Ammon's horn (tissue), 1 donor: Measurements from ENCODE around the gene EFNA5.

Experiments used
- DNase-seq: peaks from one replicate; pipeline ENCODE4 v3.0.0-alpha.2; 2016; ENCODE audit warnings: low spot score

The EFNA5 gene

GRCh38 chr5:107544476-107544875, 126.3 kb downstream of the EFNA5 start:
- DNase-seq, result no peak

- DNase-seq, result no peak
Observed at GRCh38 chr5:107543868-107544267, 126.9 kb downstream of the EFNA5 start.

DNA sequence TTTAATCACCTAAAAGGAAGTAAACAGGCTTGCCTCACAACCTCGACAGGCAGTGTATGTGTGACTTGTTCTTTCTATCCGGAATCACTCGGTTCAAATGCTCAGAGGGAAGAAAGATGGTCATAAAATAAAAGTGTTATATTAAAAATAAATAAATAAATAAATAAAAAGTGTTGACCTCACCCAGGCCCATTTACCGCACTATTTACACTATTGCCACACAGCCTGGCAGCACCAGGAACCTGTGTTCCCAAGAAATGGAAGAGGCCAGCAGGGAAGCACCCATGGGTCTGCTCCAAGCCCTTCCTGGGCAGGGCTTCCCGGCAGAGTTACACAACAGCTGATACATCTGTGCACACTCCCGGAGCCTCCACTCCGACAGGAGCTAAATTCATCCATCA, 127.9 kb downstream of the EFNA5 start:
- no peak for DNase-seq

GRCh38 chr5:107542428-107542827, 128.3 kb downstream of the EFNA5 start:
- DNase-seq, result no peak

GRCh38 chr5:107541400-107541799, 129.3 kb downstream of the EFNA5 start:
- no peak for DNase-seq

GRCh38 chr5:107539726-107540330, 130.9 kb downstream of the EFNA5 start:
- no peak for DNase-seq

GRCh38 chr5:107538805-107539445, 131.8 kb downstream of the EFNA5 start:
- no peak for DNase-seq

DNA sequence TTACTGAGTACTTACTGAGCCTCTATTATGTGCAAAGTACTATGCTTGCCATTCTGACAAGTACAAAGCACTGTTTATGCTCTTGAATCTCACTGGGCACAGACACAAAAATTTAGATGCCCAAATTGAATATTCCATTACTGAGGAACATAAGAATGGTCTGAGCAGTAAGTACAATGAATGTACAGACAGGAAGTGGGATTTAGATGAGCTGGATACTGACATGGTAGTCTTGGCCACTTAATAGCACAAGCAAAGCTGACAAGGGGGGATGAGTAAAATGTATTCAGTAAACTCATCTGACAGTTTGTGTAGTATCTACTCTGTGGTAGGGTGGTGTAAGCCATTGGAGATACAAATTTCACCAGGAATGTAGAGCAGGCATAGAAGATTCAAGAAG, 132.4 kb downstream of the EFNA5 start:
- no peak for DNase-seq

DNA sequence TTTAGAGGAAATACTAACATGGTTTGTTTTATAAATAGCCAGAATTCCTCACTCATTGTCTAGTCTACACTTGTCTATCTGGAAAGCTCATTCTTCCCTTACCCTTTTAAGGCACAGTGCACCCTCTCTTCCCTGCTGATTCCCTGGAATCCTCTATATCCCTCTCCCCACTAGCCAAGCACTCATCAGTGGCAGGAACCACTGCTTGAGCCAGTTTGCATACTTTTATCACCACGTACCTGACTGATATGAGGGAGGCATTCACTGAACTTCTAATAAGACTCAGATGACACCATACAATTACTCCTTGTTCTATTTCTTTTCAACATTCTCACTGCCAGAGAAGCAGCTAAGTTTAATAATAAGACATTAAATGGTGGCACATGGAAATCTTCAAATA, 134.9 kb downstream of the EFNA5 start:
- DNase-seq, result no peak

- DNase-seq, result no peak
Observed at GRCh38 chr5:107533910-107534876, 136.5 kb downstream of the EFNA5 start.

GRCh38 chr5:107532916-107533315, 137.8 kb downstream of the EFNA5 start:
- DNase-seq, result no peak

DNA sequence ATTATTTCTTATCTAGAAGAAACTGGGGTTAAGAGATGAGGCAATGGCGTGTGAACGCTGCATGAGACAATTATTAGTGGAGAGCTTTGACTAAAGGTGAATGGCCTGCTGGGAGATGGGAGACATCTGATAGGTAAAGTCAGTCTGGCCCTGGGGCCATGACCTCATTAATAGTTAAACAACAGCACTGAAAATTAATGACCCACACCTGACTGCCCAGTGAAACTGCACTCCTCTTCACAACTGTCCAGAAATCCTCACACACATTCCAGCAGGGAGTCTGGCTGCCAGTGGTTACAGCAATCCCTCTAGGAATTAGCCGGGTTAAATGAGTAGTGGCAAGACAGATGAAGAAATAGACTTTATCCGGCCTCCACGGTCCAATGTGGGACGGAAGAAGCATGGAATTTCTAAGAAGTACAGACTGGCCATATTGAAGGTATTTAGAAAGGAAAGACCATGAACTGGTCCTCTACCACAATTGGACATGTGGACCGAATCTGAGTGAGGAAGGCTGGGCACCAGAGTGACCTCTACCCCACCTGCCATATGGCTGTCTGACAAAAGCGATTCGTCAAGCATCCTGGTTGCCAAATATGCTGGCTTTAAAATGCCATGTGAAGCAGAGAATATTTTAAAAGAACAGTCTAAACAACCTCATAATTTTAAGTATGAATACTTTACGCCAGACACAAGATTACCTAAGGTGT, 138.4 kb downstream of the EFNA5 start:
- DNase-seq, result no peak

GRCh38 chr5:107531308-107531707, 139.4 kb downstream of the EFNA5 start:
- no peak for DNase-seq

- no peak for DNase-seq
Observed at GRCh38 chr5:107529618-107530017, 141.1 kb downstream of the EFNA5 start.

DNA sequence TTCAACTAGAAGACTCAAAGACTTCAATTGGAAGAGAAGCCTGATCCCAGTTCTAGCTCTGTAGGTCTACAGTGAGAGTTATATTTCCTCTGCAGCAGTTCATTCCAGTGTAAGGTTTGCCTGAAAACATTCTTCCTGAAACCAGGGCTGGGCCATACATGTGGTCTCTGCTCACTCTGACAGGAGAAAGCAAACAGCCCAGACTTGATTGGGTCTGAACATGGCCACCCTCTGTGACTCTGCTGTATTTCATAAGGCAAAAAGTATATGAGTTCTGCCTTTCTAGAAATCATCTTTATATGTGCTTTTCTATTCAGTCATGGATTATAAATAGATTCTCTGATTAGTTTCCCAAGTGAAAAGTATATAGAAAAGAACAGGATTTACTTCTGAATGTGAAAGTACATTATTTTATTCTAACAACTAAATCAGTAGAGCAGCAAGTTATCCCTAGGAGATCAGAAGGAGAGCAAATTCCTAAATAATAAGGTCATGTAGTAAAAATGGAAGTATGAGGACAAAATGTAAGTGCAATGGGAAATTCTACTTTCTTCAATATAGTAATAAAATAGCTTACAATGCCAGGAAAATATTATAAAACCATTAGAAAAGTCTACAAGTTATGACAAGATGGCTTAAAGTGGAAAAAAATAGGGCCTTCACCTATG, 144.3 kb downstream of the EFNA5 start:
- DNase-seq, result no peak

- DNase-seq, result no peak
Observed at GRCh38 chr5:107524111-107524510, 146.6 kb downstream of the EFNA5 start.

GRCh38 chr5:107523029-107523680, 147.6 kb downstream of the EFNA5 start:
- DNase-seq, result no peak

DNA sequence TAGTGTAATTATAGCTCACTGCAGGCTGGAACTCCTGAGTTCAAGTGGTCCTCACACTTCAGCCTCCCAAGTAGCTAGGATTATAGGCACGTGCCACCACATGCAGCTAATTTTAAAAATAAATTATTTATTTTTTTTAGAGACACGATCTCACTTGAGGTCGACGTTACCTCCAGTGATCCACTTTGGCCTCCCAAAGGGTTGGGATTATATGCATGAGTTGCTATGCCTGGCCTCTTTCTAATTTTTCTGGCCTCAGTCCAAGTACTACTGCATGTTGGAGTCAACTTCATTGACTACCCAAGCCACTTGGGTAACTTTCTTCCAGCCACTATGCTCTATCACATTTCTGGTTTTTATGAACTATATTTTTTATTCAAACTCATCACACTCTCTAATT, 148.3 kb downstream of the EFNA5 start:
- no peak for DNase-seq

DNA sequence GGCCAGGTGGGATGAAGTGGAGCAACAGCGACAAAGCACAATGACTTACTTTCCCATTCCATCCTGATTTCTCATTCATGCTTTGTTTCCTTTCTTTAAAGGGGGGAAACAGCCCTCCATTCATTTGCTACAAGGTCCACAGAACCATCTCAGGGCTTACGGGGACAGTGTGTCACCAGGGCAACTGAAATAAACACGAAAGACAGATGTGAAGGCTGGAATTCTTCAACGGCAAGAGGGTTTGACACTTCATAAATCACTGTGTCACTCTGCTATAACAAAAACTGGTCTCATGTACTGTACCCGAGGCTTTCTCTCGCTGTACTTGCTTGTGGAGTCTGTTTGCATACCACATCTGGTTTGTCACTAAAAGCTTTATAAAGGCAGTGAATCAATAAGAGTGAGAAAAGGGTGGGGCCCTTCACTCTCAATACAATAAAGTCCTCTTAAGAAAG, 150.8 kb downstream of the EFNA5 start:
- no peak for DNase-seq

- no peak for DNase-seq
Observed at GRCh38 chr5:107518616-107519015, 152.1 kb downstream of the EFNA5 start.

DNA sequence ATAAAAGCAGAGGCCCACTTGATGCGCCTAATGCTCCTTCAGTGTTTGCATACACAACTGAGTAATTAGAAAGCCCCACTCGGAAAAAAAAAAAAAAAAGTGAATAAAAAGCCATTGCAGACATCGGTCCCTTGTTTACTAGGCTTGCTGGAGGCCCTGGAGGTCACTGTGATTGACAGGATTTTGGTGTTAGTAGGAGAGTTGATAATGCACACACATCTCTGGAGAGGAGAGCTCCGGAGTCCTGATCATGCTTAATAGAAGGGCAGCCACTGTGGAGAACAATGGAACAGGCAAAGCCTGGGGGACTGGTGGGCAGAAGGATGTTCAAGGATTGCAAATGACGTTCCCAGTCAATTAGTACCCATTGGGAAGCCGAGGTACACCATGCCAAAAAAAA, 152.5 kb downstream of the EFNA5 start:
- DNase-seq, result no peak
